Activated CD4-positive, alpha-beta T cell treated with anti-CD3 and anti-CD28 coated beads for 48 hours (primary cell): ENCODE measurements around the gene USP6NL.
A peak's percentile ranks its signal among the peaks of the same experiment; 100 is the strongest.
"Not testable (repeated sequence)": the region's sequence is repeated elsewhere in the genome, so short reads cannot be mapped to it uniquely, and the experiment has no call there.

Experiments used
- DNase-seq: peaks from one replicate; pipeline ENCODE4 v3.0.0-alpha.2; 2020

USP6NL gene

DNA sequence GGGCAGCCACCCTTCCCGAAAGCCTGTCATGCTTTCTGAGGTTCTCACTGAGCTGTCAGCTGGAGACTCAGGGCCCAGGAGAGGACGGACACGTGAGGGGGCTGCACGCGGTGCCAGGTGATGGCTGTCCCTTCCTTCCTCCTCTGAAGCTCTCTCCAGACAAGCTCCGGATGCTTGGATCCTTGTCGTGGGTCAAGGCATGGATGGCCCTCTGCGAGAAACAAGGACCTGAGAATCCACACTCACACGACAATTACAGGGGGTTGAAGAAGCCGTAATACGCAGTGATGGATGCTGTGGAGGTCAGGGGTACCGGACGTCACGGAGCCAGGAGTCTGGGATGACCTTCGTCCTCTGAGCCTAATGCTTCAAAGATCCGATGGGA, 170.3 kb downstream of the USP6NL start:
- DNase-seq: no peak

DNA sequence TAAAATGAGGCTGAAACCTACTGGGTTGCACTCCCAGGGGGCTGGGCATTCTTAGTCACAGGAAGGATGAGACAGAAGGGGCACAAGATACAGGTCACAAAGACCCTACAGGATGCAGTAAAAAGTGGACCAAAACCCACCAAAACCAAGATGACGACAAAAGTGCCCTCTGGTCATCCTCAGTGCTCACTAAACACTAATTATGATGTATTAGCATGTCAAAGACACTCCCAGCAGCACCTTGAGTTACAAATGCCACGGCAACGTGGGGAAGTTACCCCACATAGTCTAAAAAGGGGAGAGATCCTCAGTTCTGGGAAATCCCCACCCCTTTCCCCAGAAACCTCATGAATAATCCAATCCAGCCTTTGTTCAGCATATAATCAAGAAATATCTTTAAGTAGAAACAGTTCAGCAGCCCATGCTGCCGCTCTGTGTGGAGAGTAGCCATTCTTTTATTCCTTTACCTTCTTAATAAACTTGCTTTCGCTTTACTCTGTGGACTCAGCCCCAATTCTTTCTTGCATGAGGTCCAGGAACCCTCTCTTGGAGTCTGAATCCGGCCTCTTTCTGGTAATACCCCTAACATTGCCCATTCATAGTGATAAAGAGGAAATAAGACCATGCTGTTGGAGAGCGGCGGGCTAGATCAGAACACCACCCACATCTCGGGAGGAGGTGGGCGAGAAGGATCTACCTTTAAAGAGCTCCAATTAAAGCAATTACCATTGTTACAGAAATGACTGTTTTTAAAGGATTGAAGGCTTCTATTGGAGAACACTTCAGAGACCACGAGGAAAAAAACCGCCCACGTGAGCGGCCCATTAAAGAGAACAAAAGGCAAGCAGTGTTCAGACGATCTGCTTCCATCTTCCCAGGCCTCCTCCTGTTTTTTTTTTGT, 170.9 kb downstream of the USP6NL start:
- peak; percentile 67 for DNase-seq

DNA sequence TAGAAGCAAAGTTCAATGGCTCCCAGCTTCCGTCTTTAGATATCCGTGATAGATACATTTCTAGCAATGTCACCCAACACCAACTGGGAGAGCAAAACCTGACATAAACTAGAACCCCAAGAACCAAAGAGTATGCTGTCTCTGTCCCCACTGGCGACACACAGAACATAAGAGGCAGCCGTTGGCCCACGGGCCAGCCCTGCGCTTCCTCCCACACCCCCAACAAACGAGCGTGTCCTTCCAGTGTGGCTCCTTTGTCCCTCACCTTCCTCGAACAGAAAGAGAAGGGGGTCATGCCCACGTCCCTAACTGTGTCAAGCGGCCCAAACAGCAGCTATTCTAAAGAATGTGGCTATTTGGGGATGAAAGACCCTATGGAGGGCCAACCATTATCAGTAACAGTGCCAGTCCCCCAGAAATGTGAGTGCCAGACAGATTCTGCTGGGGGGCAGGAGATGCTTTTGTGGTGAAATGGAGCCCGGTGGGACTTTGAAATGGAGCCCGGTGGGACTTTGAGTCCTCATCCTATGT, 171.9 kb downstream of the USP6NL start:
- no peak for DNase-seq

DNA sequence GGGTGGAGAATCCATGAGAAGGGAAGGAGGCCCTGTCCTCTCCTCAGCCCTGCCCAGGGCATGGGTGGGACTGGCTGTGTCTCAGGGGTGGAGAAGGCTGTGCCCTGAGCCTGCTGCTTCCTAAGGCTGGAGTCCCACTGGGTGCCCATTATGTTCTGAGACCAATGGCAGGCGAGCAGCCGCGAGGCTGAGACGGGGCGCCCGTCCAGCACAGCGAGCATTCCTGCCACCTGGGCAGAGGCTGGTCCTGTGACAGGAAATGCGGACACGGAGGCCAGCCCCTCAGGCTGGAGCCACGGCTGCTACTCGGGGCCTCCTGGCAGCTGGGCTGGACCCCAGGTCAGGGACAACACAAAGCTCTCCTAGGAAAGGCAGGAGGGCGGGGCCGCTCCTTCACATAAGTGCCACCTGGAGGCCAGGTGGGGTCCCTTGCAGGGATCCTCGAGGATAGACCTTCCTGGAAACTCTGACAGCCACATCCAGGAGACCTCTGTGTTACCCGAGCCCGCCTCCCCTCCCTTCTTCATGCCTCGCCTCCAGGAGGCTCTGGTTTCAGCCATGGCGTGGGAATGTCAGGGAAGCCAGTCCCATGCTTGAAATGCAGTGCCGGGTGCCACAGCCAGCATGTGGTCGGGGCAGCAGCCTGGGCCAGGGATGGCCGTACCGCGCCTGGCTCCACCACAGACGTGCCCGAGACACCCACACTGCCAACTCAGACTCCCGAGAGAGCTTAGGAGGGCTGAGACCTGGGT, 173.9 kb downstream of the USP6NL start:
- no peak for DNase-seq

DNA sequence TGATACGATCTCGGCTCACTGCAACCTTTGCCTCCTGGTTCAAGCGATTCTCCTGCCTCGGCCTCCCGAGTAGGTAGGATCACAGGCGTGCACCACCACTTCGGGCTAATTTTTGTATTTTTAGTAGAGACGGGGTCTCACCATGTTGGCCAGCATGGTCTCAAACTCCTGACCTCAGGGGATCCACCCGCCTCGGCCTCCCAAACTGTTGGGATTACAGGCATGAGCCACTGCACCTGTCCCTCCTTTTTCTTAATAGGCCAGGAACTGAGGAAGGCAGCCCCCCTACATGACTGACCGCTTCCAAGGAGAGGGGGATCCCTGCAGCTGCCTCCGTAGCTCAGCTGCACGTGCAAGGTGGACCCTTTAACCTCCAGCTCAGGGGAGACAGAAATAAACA, 175.0 kb downstream of the USP6NL start:
- DNase-seq: not testable (repeated sequence)

DNA sequence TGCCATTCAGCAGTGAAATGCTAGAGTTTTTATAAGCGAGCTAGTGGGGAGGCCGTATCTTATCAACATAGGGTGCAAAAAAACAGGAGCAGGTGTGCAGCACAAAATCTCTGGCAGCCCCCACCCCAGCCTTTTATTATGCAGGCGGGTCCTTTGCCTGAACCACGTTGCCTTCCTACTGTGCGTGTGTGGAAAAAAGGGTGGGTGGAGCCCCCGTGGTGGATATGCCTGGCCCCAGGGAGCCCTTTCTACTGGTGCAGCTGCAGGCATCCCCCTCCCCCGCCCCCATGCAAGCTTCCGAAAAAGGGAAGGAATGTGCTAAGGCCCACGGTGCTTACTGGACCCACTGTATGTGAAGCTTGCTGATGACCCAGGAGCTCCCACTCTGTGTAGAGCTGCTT, 175.9 kb downstream of the USP6NL start:
- DNase-seq: no peak

DNA sequence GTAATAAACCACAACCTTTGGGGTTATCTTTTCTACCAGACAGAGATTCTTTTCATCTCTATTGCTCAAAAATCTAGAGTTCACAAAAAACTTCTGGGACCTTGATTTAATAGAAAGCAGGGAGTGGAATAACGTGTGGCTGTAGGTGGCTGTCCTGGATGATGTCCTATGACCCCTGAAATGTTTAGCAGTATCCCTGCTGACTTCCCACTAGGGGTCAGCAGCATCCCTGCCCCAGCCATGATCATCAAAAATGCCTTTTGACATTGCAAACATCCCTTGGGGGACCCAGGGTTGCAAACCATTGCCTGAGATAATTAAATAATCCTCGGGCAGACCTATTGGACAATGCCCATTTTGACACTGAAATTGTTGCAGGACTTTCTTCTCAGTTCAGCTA, 177.1 kb downstream of the USP6NL start:
- no peak for DNase-seq

DNA sequence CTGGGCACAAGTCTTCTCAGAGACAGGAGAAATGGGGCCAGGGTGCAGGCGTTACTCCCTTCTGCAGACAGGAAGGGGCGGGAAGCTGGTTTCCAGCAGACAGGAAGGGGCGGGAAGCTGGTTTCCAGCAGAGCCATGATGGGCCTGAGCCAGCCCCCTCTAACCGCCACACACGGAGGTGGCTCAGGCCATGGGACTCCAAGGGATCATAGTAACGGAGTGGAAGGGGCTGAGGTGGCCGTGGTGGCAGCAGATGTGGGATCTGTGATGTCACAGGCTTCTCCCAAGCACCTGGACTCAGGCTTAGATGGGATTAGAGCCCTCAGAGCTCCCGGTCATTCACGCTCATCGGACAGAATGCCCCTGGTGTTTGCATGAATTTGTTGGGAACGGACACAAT, 177.8 kb downstream of the USP6NL start:
- DNase-seq: no peak

DNA sequence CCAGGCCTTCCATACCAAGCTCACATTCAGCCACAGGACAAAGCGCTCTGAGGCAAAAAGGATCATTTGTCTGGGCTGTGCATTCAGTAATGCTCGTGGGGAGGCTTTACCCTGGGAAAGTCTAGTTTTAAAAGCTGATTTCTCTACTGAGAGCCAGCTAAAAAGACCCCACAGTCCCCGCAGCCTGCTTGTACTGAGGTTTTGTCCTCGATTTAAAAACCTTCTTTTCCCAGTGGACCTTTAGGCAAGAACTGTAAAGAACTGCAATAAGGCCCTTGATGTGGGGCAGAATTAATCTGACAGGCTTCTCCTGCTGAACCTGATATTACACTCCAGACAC, 180.3 kb downstream of the USP6NL start:
- DNase-seq: no peak

DNA sequence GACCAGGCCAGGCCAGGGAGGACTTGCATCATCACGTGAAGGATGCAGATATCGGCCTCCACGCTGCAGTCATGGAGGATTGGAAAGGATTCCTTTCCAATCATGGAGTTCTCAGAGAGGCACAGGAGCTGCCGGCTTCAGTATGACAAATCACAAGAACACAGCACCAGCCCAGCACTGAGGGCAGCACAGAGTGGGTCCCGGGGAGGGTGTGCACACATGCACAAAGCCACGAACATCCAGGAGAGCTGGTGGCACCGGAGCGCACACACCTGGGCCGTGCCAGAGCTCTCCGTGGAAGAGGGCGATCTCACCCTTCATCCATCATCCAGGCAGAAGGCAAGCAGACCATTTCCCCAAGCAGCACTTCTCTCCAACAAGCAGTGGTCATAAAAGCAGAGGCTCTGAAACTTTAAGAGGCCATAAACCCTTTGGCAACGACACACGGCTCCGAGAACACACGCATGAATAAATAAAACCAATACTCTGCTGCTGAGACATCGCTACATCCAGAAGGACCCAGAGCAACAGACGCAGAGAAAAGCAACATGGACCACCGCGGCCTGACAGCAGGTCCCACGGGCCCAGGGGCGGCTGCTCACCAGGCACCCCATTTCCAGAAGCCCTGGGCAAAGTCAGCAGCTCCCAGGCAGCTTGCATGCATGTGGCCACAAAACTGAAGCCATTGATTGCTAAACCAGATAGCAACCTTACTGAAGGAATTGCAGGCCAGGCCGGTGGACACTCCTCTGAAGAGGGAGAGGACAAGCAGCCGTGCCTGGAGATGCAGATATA, 180.8 kb downstream of the USP6NL start:
- no peak for DNase-seq

DNA sequence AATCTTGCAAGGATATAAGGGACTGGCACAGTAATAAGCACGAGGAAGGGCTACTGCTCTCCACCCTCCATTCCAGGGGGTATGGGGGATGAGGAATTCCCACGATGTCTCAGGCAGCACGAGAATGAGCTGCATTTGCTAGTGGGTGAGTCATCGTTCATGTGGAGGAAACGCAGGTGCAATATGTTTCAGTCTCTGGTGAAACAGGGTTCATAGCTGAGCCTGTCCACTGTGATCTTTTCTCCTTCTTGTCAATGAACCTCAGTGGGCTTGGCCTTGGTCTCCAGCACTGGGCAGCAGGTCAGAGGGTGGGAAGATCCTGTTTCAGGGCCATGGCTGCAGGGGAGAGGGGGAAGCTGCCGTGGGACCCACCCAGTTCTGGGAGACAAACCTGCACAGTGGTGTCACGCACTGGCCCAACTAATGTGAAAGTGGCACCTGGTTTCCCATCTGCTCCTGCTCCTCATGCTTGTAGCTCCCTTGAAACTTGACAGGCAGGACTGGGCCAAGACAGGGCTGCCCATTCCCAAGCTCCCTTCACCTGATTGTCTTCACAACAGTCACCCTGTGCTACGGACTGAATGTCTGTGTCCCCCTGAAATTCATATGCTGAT, 181.9 kb downstream of the USP6NL start:
- no peak for DNase-seq

DNA sequence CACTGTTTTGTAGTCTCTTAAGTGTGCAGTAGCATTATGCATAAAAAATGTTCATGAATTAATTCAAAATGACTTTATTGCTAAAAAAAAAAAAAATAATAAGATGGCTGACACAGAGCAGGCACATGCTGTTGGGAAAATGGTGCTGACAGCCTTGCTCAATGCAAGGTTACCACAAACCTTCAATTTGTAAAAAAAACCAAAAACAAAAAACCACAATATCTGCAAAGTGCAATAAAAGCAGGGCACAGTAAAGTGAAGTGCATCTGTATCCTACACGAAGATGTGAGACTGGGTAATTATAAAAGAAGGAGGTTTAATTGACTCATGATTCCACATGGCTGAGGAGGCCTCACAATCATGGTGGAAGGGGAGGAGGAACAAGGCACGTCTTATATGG, 185.8 kb downstream of the USP6NL start:
- no peak for DNase-seq

DNA sequence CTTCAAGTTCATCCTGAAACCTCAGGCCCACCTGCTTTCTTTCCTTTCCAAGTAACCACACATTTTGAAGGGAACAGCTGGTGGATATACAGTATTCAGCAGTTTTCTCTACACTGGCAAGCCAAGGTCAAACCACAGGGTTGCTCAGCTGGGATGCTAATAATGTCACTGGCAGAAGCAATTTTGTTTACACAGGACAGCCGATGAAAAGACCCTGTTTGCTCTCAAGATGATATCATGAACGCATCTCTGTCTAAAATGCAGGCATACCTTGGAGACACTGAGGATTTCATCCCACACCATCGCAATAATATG, 186.2 kb downstream of the USP6NL start:
- no peak for DNase-seq

DNA sequence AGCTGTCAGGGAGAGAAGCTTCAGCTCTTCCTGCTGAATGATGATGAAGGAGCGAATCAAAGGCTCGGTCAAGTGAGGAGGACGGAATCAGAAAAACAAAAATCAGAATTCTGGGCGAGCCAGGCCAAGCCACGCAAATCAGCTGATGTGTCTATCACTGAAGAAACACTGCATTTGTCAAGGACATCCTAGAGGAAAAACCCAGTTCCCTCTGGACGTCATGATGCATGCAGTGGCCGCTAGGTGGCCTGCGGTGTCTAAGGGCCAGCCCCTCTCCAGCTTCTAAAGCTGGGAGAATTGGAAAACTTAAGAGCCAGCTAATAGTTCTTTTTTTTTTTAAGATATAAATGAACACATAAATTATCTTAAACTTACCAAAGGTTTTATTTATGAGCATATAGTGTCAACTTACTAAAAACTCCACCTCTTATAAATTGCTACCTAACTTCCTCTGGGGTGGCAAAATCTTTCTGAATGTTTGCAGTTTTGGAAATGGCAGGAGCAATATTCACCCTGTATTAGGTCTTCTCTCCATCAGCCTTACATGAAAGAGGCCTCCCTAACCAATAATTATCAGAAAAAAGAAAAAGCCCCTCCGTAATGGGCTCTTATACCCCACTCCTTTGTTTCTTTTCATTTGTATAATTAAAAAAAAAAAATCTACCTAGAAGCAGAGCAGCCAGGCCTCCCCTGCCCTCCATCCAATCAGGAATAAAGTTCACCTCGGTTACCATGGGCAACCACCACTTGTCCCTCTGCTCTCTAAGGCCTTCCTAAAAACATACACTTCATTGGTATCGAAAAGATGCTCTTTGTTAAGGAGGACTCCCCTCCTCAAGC, 186.8 kb downstream of the USP6NL start:
- no peak for DNase-seq

DNA sequence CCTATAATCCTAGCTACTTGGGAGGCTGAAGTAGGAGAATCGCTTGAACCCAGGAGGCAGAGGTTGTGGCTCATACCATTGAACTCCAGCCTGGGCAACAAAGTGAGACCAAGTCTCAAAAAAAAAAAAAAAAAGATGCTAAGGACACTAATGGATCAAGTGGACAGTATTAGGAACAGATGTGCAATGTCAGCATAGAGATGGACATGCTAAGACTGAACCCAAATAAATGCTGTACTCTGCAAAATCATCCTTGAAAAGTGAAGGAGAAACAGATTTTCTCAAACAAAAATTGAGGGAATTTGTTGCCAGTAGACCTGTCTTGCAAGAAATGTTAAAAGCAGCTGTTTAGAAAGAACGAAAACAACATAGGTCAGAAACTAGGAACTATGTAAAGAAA, 194.5 kb downstream of the USP6NL start:
- no peak for DNase-seq

DNA sequence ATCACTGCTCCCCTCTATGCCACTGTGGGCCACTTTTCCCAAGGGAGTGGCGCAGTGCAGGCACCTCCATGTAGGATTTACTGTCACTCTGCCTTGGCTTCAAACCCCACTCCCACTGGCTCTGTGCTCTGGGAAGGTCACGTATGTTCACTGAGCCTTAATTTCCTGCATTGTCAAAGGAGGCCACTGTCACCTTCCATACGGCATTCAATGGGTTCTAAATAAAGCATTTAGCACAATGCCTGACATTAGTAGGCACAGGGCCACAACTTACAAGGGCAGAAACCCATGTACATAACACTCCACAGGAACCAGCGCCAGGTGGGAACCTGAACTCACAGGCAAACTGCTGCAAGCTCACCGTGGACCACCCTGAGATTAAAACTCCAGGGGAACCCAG, 196.4 kb downstream of the USP6NL start:
- no peak for DNase-seq

DNA sequence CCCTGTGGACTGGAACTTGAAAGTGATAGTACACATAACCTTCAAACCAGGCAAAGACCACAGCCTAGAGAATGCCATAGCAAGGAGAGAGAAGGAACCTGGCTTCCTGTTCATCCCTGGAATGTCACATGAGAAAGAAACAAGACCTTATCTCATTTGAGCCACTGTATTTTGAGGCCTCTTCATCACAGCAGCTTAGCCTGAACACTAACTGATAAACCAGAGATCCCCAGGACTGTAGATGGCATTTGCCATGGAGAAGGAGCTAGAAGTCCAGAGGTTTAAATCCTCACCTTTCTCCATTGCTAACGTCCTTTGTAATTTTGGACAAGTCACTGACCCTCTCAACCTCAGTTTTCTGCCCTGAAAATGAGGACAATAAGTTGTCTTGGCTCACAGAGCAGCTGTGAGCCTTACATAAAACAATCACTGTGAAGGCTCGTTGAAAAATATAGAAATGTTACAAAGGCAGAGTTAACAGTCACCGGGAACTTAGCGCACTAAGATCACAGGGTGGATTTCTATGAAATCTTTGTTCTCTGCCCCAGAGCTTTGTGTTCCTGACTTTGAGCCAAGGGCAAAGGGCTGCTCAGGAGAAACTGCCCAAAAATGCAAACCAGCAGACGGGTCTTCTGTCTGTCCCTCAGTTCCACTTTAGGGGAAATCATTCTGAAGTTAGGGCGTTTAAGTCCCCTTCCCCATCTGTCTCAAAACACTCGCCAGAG, 197.0 kb downstream of the USP6NL start:
- DNase-seq: no peak

DNA sequence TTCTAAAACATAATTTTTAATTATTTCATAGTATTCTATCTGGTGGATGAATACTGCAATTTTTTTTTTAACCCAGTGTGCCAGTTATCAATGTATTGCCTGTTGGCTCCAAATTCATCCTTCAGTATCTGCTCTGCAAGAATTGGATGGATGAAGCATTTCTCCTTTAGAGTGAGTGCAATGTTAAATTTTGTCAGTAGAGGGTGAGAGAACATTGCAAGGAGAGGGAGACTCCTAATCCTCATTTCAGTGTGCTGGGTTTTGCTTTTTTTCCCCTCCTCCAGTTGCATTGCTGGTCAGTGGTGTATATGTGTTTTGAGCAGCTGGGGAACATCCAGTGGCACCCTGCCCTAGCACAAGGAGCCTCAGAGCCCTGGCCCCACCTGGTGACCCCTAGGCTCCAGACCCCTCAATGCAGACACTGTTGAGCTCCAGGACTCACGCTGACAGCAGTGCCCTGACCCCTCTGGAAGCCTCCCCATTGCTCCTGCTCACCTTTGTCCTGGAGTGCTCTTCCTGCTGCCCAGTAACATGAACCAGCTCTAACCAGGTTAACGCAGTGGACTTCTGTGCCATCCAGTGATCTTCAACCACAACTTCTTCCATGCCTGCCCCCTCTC, 199.4 kb downstream of the USP6NL start:
- no peak for DNase-seq

DNA sequence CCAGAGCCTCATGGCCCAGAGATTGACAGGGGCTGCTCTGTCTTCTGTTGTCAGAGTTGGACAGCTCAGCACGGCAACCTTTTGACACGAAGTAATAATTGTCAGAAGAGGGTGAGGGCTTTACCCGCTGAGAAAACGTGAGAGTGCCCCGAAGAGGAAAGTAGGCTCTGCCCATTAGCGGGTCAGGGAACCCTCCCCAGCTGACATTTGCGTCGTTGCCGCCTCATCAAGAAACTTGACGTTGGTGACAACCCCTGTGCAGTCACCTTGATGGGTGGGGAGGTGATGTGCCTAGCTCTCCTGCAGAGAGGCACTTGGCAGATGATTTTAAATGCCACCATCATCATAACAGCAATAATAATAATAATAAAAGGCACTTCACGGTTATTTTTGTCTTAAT, 202.1 kb downstream of the USP6NL start:
- DNase-seq: no peak

DNA sequence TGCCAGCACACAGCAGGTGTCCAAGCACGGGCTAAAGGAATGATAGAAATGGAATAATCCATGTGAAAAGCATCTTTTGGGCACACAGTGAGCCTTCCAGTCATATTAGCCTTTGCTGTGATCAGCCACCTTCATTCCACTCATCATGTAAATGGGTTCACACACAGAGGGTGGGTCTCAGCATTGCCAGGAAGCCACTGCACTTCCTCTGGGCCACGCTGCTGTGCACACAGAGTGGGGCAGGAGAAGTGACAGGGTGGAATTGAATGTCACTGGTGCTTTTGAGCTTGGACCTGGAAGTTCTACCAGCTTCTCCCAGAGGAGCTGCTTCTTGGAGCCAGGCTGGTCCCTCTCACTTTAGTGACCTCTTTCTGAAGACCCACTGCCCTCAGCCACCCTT, 203.5 kb downstream of the USP6NL start:
- DNase-seq: no peak

DNA sequence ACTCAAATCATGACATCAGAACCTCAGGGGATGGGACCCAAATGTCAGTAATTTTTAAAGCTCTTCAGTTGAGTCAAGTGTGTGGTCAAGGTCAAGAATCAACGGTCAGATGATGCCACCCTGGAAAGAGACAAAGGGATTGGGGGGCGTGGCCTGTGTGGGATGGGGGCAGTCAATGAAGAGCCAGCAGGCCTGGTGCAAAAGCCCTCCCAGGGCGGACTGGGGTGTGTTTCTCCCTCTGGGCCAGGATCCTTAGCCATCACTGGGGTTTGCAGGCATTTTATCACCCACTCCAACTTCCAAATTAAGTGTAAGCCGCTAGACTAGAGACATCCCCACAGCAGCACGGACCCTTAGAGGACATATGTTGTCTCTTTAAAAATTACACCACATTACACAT, 204.7 kb downstream of the USP6NL start:
- DNase-seq: no peak
